ENCODE data around the gene TRIM25. TPM values are rescaled to one million over a fixed set of nuclear protein-coding genes. Genes with fewer than 3 reads are reported as not detected.

TRIM25 gene
- total and polyA plus RNA-seq, 9 donors, result 12.5 to 71.7 (median 45.9) TPM

- Histone ChIP-seq H3K27me3 (no peaks in the 10 kb centered on the region), H3K9me3 (no peaks in the 10 kb centered on the region), H3K36me3 (no peaks in the 10 kb centered on the region), H3K4me1 (ENCODE audit: insufficient read depth) (no peaks in the 10 kb centered on the region), H3K4me3 (no peak overlapping the region), H3K27ac (no peak overlapping the region)
- DNase-seq, result no peak
- 48 to 52% (median 52%) methylated on average over 3 of the region's 3 CpGs for WGBS, 3 donors
- TF ChIP-seq EP300 (IDR thresholded peaks at IDR 0.05) (no peak), CTCF (IDR thresholded peaks at IDR 0.05) (no peak), POLR2A (IDR thresholded peaks at IDR 0.05) (no peak)
- intact Hi-C loops (cut with DNase I), result no loop called here
Measured at GRCh38 chr17:56949595-56949994, 35.7 kb upstream of the TRIM25 start.

GRCh38 chr17:56948491-56948890 lies 34.6 kb upstream of the TRIM25 start:
- no peaks in the 10 kb centered on the region for H3K4me1 ChIP-seq (ENCODE audit: insufficient read depth)
- no peaks in the 10 kb centered on the region for H3K36me3 ChIP-seq
- 92 to 99% (median 92%) methylated on average over 1 of the region's 1 CpG for WGBS, 3 donors
- no peak overlapping the region for H3K27ac ChIP-seq
- no peak overlapping the region for H3K4me3 ChIP-seq
- no peak for TF ChIP-seq POLR2A (IDR thresholded peaks at IDR 0.05)
- TF ChIP-seq EP300 (IDR thresholded peaks at IDR 0.05), result no peak
- no peak for TF ChIP-seq CTCF (IDR thresholded peaks at IDR 0.05)
- H3K27me3 ChIP-seq, result no peaks in the 10 kb centered on the region
- DNase-seq, result no peak
- H3K9me3 ChIP-seq, result no peaks in the 10 kb centered on the region
- intact Hi-C loops (cut with DNase I), result no loop called here

- 45 to 72% (median 49%) methylated on average over 1 of the region's 1 CpG for WGBS, 3 donors
- DNase-seq, result no peak
- Histone ChIP-seq H3K27ac (no peak overlapping the region), H3K27me3 (no peaks in the 10 kb centered on the region), H3K9me3 (no peaks in the 10 kb centered on the region), H3K4me1 (ENCODE audit: insufficient read depth) (no peaks in the 10 kb centered on the region), H3K36me3 (no peaks in the 10 kb centered on the region), H3K4me3 (no peak overlapping the region)
- intact Hi-C loops (cut with DNase I), result no loop called here
- TF ChIP-seq EP300 (IDR thresholded peaks at IDR 0.05), result no peak
- TF ChIP-seq POLR2A (IDR thresholded peaks at IDR 0.05), result no peak
Measured at GRCh38 chr17:56947741-56948140, 33.9 kb upstream of the TRIM25 start.

GRCh38 chr17:56945938-56946505 lies 32.2 kb upstream of the TRIM25 start:
- H3K4me3 ChIP-seq, result no peak overlapping the region
- no peaks in the 10 kb centered on the region for H3K36me3 ChIP-seq
- H3K27me3 ChIP-seq, result no peaks in the 10 kb centered on the region
- WGBS, 3 donors, result 93 to 99% (median 95%) methylated on average over 3 of the region's 3 CpGs
- intact Hi-C loops (cut with DNase I), result no loop called here
- DNase-seq, result no peak
- TF ChIP-seq POLR2A (IDR thresholded peaks at IDR 0.05), result no peak
- no peak for TF ChIP-seq EP300 (IDR thresholded peaks at IDR 0.05)
- no peak for TF ChIP-seq CTCF (IDR thresholded peaks at IDR 0.05)
- no peak overlapping the region for H3K27ac ChIP-seq
- H3K9me3 ChIP-seq, result no peaks in the 10 kb centered on the region
- no peaks in the 10 kb centered on the region for H3K4me1 ChIP-seq (ENCODE audit: insufficient read depth)

- no peak for TF ChIP-seq EP300 (IDR thresholded peaks at IDR 0.05)
- no peak for TF ChIP-seq CTCF (IDR thresholded peaks at IDR 0.05)
- no peak for TF ChIP-seq POLR2A (IDR thresholded peaks at IDR 0.05)
- Histone ChIP-seq H3K9me3 (no peaks in the 10 kb centered on the region), H3K27me3 (no peaks in the 10 kb centered on the region), H3K4me3 (no peak overlapping the region), H3K27ac (no peak overlapping the region), H3K4me1 (ENCODE audit: insufficient read depth) (no peaks in the 10 kb centered on the region), H3K36me3 (no peaks in the 10 kb centered on the region)
- intact Hi-C loops (cut with DNase I), result loop anchor here in 1 of 4 donors (5.0 kb wide), 1 partner anchor 126 kb away; no protein-coding TSS in a partner anchor
- WGBS, 3 donors, result 89 to 90% (median 89%) methylated on average over 10 of the region's 10 CpGs
- DNase-seq, result no peak
Measured at GRCh38 chr17:56943505-56944125, 29.8 kb upstream of the TRIM25 start.

All from ovary (tissue), 9 donors.